T47D (cell line): ENCODE results near the gene FNTB.

Source experiments
- DNase-seq, 2 experiments: peaks; one replicate each; pipeline versions ENCODE4 v3.0.0 to v3.0.0-alpha.2; 2011 to 2012; ENCODE audit warnings: low read depth in 1 of 2, low spot score in 1 of 2
- JUND ChIP-seq: IDR thresholded peaks from 2 replicates; pipeline ENCODE4 v1.6.1; 2012; ENCODE audit warnings: low read depth
- in situ Hi-C: cut with HindIII; loops from 2 replicates; pipeline ENCODE4 v1.10.0; 2016; ENCODE audit warnings: low sequenced_read_pairs, low pct_unique_long_range_greater_than_20kb

Gene FNTB

GRCh38 chr14:64946310-64947045 lies 40.2 kb upstream of the FNTB start:
- no peak for DNase-seq
- no peak for TF ChIP-seq JUND
- in situ Hi-C loops, result no loop called here

- DNase-seq, result no peak
- TF ChIP-seq JUND, result no peak
- in situ Hi-C loops, result no loop called here
Measured at GRCh38 chr14:64947710-64948611, 38.7 kb upstream of the FNTB start.

- no peak for TF ChIP-seq JUND
- no peak for DNase-seq
- in situ Hi-C loops, result no loop called here
Measured at GRCh38 chr14:64948612-64949210, 38.0 kb upstream of the FNTB start.

- no peak for DNase-seq
- no peak for TF ChIP-seq JUND
- in situ Hi-C loops, result no loop called here
Measured at GRCh38 chr14:64950889-64951288, 35.8 kb upstream of the FNTB start.

GRCh38 chr14:64951291-64951690 lies 35.4 kb upstream of the FNTB start:
- in situ Hi-C loops, result no loop called here
- TF ChIP-seq JUND, result no peak
- DNase-seq, result no peak

GRCh38 chr14:64951724-64952123 lies 35.0 kb upstream of the FNTB start:
- in situ Hi-C loops, result no loop called here
- no peak for DNase-seq
- no peak for TF ChIP-seq JUND

GRCh38 chr14:64952598-64953309 lies 33.9 kb upstream of the FNTB start:
- DNase-seq, result no peak

GRCh38 chr14:64953310-64953654 lies 33.4 kb upstream of the FNTB start:
- DNase-seq, result no peak
- no peak for TF ChIP-seq JUND
- in situ Hi-C loops, result no loop called here

More at GRCh38 chr14:64952598-64953309, 33.9 kb upstream of the FNTB start:
- in situ Hi-C loops, result no loop called here
- no peak for TF ChIP-seq JUND

- DNase-seq, result no peak
- in situ Hi-C loops, result no loop called here
- TF ChIP-seq JUND, result no peak
Measured at GRCh38 chr14:64953661-64954060, 33.0 kb upstream of the FNTB start.

GRCh38 chr14:64954491-64955240 lies 32.0 kb upstream of the FNTB start:
- in situ Hi-C loops, result no loop called here
- DNase-seq, result no peak
- no peak for TF ChIP-seq JUND

- DNase-seq, result no peak
- TF ChIP-seq JUND, result no peak
- in situ Hi-C loops, result no loop called here
Measured at GRCh38 chr14:64955297-64955696, 31.4 kb upstream of the FNTB start.
